ENCODE data around the gene KCNS3. TPM values are rescaled to one million over a fixed set of nuclear protein-coding genes. Genes with fewer than 3 reads are reported as not detected.

The KCNS3 gene
- total RNA-seq, 1 donor from 2014 or later: 20.1 TPM

- H3K36me3 ChIP-seq: no peaks in the 10 kb centered on the region
- intact Hi-C loops (cut with DNase I): no loop called here
- no peaks in the 10 kb centered on the region for H3K27me3 ChIP-seq
- no peak for DNase-seq (ENCODE audit: extremely low spot score in 2 of 2)
- no peak overlapping the region for H3K27ac ChIP-seq
- no peaks in the 10 kb centered on the region for H3K9me3 ChIP-seq
- H3K4me3 ChIP-seq: no peak overlapping the region
- H3K4me1 ChIP-seq: peaks cover 4% of the 10 kb centered on the region
- TF ChIP-seq POLR2A (IDR thresholded peaks at IDR 0.05) (no peak), POLR2AphosphoS5 (IDR thresholded peaks at IDR 0.05; ENCODE audit: insufficient read depth in 1 of 2, low read depth in 1 of 2) (no peak), CTCF (IDR thresholded peaks at IDR 0.05) (no peak)
Measured at GRCh38 chr2:17892770-17893534, 14.5 kb downstream of the KCNS3 start.

DNA sequence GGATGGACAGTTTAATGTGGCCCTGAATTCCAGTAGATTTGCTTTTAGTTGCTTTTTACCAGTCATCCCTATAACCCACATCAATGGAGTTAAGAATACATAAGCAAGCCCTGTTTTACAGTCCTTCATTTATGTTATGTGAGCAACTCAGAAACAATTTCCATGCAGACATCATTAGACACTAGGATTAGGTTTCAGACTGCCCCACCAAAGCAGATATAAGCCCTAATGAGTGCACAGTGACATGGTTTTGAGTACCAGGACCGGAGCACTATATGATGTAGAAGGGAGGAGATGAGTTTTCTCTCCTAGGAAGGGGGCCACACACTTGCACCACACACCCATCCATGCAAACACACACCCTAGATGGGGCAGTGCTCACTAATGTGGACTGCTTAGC lies 15.5 kb downstream of the KCNS3 start:
- Histone ChIP-seq H3K27me3 (no peaks in the 10 kb centered on the region), H3K4me3 (no peak overlapping the region), H3K27ac (no peak overlapping the region), H3K36me3 (no peaks in the 10 kb centered on the region), H3K4me1 (peaks cover 4% of the 10 kb centered on the region), H3K9me3 (no peaks in the 10 kb centered on the region)
- intact Hi-C loops (cut with DNase I): no loop called here
- TF ChIP-seq POLR2AphosphoS5 (IDR thresholded peaks at IDR 0.05; ENCODE audit: insufficient read depth in 1 of 2, low read depth in 1 of 2) (no peak), CTCF (IDR thresholded peaks at IDR 0.05) (no peak), POLR2A (IDR thresholded peaks at IDR 0.05) (no peak)
- no peak for DNase-seq (ENCODE audit: extremely low spot score in 2 of 2)

DNA sequence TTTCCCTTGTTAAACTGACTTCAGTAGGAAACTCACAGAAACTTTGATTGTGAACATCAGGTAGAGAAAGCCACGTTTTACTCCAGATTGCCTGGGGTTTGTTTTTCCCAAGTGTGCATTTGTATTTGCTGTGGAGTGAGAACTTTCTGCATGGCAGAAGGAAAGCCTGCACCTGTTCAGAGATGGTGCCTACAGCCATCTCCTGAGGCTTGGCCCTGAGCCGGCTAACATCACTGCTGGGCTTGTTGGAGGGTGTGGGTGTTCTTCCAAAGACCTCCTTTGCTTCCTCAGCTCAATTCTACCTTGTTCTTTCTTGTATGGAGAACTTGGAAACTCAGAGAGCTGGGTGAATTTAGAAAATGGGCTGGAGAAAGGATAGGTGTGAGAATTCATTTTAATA lies 16.1 kb downstream of the KCNS3 start:
- no peak overlapping the region for H3K4me3 ChIP-seq
- no peaks in the 10 kb centered on the region for H3K9me3 ChIP-seq
- H3K36me3 ChIP-seq: no peaks in the 10 kb centered on the region
- no peak overlapping the region for H3K27ac ChIP-seq
- TF ChIP-seq CTCF (IDR thresholded peaks at IDR 0.05): no peak
- TF ChIP-seq POLR2AphosphoS5 (IDR thresholded peaks at IDR 0.05; ENCODE audit: insufficient read depth in 1 of 2, low read depth in 1 of 2): no peak
- no peak for TF ChIP-seq POLR2A (IDR thresholded peaks at IDR 0.05)
- DNase-seq (ENCODE audit: extremely low spot score in 2 of 2): no peak
- peaks cover 4% of the 10 kb centered on the region for H3K4me1 ChIP-seq
- H3K27me3 ChIP-seq: no peaks in the 10 kb centered on the region
- intact Hi-C loops (cut with DNase I): no loop called here

DNA sequence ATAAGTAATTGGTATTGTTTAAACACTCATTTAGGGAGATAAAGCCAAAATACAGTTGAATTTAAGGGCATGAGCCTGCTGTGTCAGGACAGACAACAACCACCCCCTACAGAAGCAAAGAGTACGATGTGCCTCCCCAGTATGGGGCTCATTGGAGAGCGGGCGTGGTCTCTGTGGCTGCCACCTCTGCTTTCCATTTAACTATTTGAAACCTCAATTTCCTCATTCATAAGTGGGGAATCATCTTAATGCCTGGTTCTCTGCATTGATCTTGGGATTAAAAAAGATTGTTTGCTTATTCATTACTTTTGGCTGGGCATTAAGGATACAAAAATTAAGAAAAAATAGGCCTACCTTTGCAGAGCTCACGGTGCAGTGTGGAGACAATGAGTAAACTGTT lies 21.4 kb downstream of the KCNS3 start:
- H3K27ac ChIP-seq: no peak overlapping the region

More for the DNA sequence above, 21.4 kb downstream of the KCNS3 start:
- Histone ChIP-seq H3K9me3 (no peaks in the 10 kb centered on the region), H3K27me3 (no peaks in the 10 kb centered on the region), H3K4me1 (no peaks in the 10 kb centered on the region), H3K36me3 (no peaks in the 10 kb centered on the region), H3K4me3 (no peak overlapping the region)
- intact Hi-C loops (cut with DNase I): no loop called here
- no peak for DNase-seq (ENCODE audit: extremely low spot score in 2 of 2)
- TF ChIP-seq CTCF (IDR thresholded peaks at IDR 0.05) (no peak), POLR2A (IDR thresholded peaks at IDR 0.05) (no peak), POLR2AphosphoS5 (IDR thresholded peaks at IDR 0.05; ENCODE audit: insufficient read depth in 1 of 2, low read depth in 1 of 2) (no peak)

Data from vagina (tissue), 2 donors.